ENCODE measurements around the gene MARCHF10. TPM values are rescaled to one million over a fixed set of nuclear protein-coding genes. Genes with fewer than 3 reads are reported as not detected.

Gene MARCHF10
- total and polyA plus RNA-seq, 9 of the 15 experiments (the other 6 are each of a cell fraction or from before 2014, with no cell fraction given) = not detected

DNA sequence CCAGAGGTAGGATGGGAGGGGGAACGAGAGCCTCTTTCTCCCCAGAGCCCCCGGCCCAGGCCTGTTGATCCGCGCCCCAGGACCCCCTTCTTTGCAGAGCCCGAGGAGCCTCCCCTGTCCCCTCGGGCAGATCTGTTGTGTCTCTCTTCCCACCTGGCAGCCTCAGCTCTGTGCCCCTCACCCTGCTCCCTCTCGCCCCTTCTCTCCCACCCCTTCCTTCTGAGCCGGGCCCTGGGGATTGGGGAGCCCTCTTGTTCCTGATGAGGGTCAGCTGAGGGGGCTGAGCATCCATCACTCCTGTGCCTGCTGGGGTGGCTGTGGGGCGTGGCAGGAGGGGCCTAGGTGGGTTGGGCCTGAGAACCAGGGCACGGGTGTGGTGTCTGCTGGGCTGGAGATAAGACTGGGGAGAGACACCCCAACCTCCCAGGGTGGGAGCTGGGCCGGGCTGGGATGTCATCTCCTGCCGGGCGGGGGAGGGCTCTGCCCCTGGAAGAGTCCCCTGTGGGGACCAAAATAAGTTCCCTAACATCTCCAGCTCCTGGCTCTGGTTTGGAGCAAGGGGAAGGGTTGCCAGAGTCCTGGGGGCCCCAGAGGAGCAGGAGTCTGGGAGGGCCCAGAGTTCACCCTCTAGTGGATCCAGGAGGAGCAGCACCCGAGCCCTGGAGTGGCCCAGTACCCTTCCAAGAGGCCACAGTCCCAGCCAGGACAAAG is 115.2 kb downstream of the MARCHF10 start:
- H3K4me1 ChIP-seq (replicated peaks in 1 of 2; ENCODE audit: control insufficient read depth in 2 of 2, insufficient read depth in 2 of 2, low read length in 2 of 2) = peaks cover 29 to 57% of the 10 kb centered on the region in 2 experiments; a peak in 4 of 5 replicates
- H3K79me2 ChIP-seq (ENCODE audit: control insufficient read depth, insufficient read depth, low read length) = no peaks in the 10 kb centered on the region
- ChIA-PET CTCF (ENCODE audit: low intra/inter-chr PET ratio) (interaction anchor here (0.7 kb wide), 1 partner anchor 345 kb away, joined by 4 read pairs; no protein-coding TSS in a partner anchor), POLR2A (interaction anchor here (0.6 to 2.0 kb wide), 3 partner anchors 12 to 271 kb away, joined by 3 to 6 read pairs (median 3); no protein-coding TSS in a partner anchor)
- peak overlapping the region; percentile 30 for H3K27ac ChIP-seq (ENCODE audit: extremely low read depth, low read depth, low read length)
- H3K27me3 ChIP-seq (ENCODE audit: control insufficient read depth in 2 of 2, insufficient read depth in 2 of 2, low read length in 2 of 2) = no peaks in the 10 kb centered on the region
- peaks cover 3% of the 10 kb centered on the region for H3K9me1 ChIP-seq (ENCODE audit: control insufficient read depth, insufficient read depth, low read length)
- peak overlapping the region; percentile 56 to 77 for H3K9ac ChIP-seq (ENCODE audit: insufficient read depth in 1 of 2, low read depth in 2 of 2, low read length in 2 of 2)
- FAIRE-seq = peak; percentile 93
- in situ Hi-C loops (cut with MboI) = loop anchor here (25.0 kb wide), 1 partner anchor 719 kb away; no protein-coding TSS in a partner anchor
- DNase-seq (ENCODE audit: extremely low read depth in 1 of 4, low spot score in 3 of 4) = peak; percentile 90 to 95 (median 93)
- no peaks in the 10 kb centered on the region for H3K9me3 ChIP-seq (replicated peaks; ENCODE audit: control insufficient read depth, insufficient read depth, low read depth, low read length)
- H3K36me3 ChIP-seq (ENCODE audit: control insufficient read depth, insufficient read depth, low read length) = no peaks in the 10 kb centered on the region; the same call in 2 of the 3 replicates
- peak; percentile 91 for ATAC-seq
- H2AFZ ChIP-seq (ENCODE audit: low read depth, low read length) = peak overlapping the region; percentile 64
- H3K4me2 ChIP-seq (ENCODE audit: insufficient read depth, low read length) = peak overlapping the region; percentile 62
- intact Hi-C loops (cut with micrococcal nuclease) = no loop called here
- 2% methylated on average over 5 of the region's 14 CpGs for WGBS (ENCODE audit: insufficient coverage, low coverage, missing lambda C conversion rate)
- H4K20me1 ChIP-seq (replicated peaks; ENCODE audit: control insufficient read depth, insufficient read depth, low read length) = no peaks in the 10 kb centered on the region
- no peak overlapping the region for H3K4me3 ChIP-seq
- no TSS peak for BruUV-seq (replicated peaks)
- peak; percentile 19 for TF ChIP-seq NEUROD1 (IDR thresholded peaks at IDR 0.05; ENCODE audit: borderline replicate concordance, low read depth, low read length, partially characterized antibody)
- TF ChIP-seq ATF1 (CRISPR knock-in tag; IDR thresholded peaks at IDR 0.05) = no peak
- TF ChIP-seq ATF1 (tag; IDR thresholded peaks at IDR 0.05) = peak; percentile 16; the same call in 1 of the 2 replicates
- TF ChIP-seq, protein P1, sequence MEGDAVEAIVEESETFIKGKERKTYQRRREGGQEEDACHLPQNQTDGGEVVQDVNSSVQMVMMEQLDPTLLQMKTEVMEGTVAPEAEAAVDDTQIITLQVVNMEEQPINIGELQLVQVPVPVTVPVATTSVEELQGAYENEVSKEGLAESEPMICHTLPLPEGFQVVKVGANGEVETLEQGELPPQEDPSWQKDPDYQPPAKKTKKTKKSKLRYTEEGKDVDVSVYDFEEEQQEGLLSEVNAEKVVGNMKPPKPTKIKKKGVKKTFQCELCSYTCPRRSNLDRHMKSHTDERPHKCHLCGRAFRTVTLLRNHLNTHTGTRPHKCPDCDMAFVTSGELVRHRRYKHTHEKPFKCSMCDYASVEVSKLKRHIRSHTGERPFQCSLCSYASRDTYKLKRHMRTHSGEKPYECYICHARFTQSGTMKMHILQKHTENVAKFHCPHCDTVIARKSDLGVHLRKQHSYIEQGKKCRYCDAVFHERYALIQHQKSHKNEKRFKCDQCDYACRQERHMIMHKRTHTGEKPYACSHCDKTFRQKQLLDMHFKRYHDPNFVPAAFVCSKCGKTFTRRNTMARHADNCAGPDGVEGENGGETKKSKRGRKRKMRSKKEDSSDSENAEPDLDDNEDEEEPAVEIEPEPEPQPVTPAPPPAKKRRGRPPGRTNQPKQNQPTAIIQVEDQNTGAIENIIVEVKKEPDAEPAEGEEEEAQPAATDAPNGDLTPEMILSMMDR (IDR thresholded peaks at IDR 0.05 in 2 of 3, conservative IDR thresholded peaks at IDR 0.05 in 1 of 3; ENCODE audit: insufficient read depth in 2 of 3, low read depth in 1 of 3, low read length in 3 of 3) = peak; percentile 58 to 75 (median 68)
- TF ChIP-seq NCOR1 (IDR thresholded peaks at IDR 0.05) = peak; percentile 83
- TF ChIP-seq, protein P2, sequence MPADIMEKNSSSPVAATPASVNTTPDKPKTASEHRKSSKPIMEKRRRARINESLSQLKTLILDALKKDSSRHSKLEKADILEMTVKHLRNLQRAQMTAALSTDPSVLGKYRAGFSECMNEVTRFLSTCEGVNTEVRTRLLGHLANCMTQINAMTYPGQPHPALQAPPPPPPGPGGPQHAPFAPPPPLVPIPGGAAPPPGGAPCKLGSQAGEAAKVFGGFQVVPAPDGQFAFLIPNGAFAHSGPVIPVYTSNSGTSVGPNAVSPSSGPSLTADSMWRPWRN (IDR thresholded peaks at IDR 0.05; ENCODE audit: low read depth) = 0 out of 2 replicates have a peak, but pooled peaks have one; percentile 15
- TF ChIP-seq SRF (CRISPR knock-in tag; IDR thresholded peaks at IDR 0.05) = 0 out of 4 replicates have a peak, but pooled peaks of 1 of the 2 experiments have one; percentile 12
- peak; percentile 86 for TF ChIP-seq ARID1B (IDR thresholded peaks at IDR 0.05)
- TF ChIP-seq RHOXF2B (CRISPR knock-in tag; conservative IDR thresholded peaks at IDR 0.05) = no peak
- TF ChIP-seq, protein P3, sequence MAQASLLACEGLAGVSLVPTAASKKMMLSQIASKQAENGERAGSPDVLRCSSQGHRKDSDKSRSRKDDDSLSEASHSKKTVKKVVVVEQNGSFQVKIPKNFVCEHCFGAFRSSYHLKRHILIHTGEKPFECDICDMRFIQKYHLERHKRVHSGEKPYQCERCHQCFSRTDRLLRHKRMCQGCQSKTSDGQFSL (CRISPR knock-in tag; IDR thresholded peaks at IDR 0.05) = 0 out of 2 replicates have a peak, but pooled peaks have one; percentile 9
- TF ChIP-seq, protein P3 (tag; IDR thresholded peaks at IDR 0.05) = no peak
- TF ChIP-seq ZNF146 (CRISPR knock-in tag; IDR thresholded peaks at IDR 0.05; ENCODE audit: unreplicated experiment) = no peak
- TF ChIP-seq ZEB2 (IDR thresholded peaks at IDR 0.05) = peak; percentile 36; the same call in 1 of the 2 replicates
- peak; percentile 69 for TF ChIP-seq TAL1 (IDR thresholded peaks at IDR 0.05)
- peak; percentile 70 for TF ChIP-seq GATA2 (CRISPR knock-in tag; IDR thresholded peaks at IDR 0.05)
- TF ChIP-seq KLF16 (IDR thresholded peaks at IDR 0.05) = peak; percentile 48; the same call in 1 of the 2 replicates
- no peak for TF ChIP-seq ZNF436 (CRISPR knock-in tag; IDR thresholded peaks at IDR 0.05)

Measured in K562 (cell line).